GM19099 (cell line): ENCODE data around the gene USP17L20.
"Not testable (repeated sequence)": the region's sequence is repeated elsewhere in the genome, so short reads cannot be mapped to it uniquely, and the experiment has no call there.

Source experiments
- POLR2A ChIP-seq: IDR thresholded peaks from 3 replicates; pipeline ENCODE4 v1.6.1; 2011; ENCODE audit warnings: low read depth; ENCODE audit not compliant: insufficient read length; ENCODE audit errors: extremely low read depth

USP17L20 gene, protein sequence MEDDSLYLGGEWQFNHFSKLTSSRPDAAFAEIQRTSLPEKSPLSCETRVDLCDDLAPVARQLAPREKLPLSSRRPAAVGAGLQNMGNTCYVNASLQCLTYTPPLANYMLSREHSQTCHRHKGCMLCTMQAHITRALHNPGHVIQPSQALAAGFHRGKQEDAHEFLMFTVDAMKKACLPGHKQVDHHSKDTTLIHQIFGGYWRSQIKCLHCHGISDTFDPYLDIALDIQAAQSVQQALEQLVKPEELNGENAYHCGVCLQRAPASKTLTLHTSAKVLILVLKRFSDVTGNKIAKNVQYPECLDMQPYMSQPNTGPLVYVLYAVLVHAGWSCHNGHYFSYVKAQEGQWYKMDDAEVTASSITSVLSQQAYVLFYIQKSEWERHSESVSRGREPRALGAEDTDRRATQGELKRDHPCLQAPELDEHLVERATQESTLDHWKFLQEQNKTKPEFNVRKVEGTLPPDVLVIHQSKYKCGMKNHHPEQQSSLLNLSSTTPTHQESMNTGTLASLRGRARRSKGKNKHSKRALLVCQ

GRCh38 chr4:9257824-9258223 is at the start of gene USP17L20:
Gene USP17L20, plus strand, starts transcription at chr4:9258124. Its CDS starts 0 bp downstream, at chr4:9258124.
- not testable (repeated sequence) for TF ChIP-seq POLR2A

GRCh38 chr4:9210357-9210756 is 47.6 kb upstream of the USP17L20 start, which contains the start of gene USP17L10:
Gene USP17L10, plus strand, starts transcription at chr4:9210657. Its CDS starts 0 bp downstream, at chr4:9210657.
- TF ChIP-seq POLR2A: not testable (repeated sequence)

- TF ChIP-seq POLR2A: not testable (repeated sequence)
Measured at GRCh38 chr4:9215105-9215504, 42.8 kb upstream of the USP17L20 start, which contains the start of gene USP17L11. Gene USP17L11, plus strand, starts transcription at chr4:9215405. Its CDS starts 0 bp downstream, at chr4:9215405.

GRCh38 chr4:9219852-9220251 is 38.1 kb upstream of the USP17L20 start, which contains the start of gene USP17L12:
Gene USP17L12, plus strand, starts transcription at chr4:9220152. Its CDS starts 0 bp downstream, at chr4:9220152.
- TF ChIP-seq POLR2A: not testable (repeated sequence)

DNA sequence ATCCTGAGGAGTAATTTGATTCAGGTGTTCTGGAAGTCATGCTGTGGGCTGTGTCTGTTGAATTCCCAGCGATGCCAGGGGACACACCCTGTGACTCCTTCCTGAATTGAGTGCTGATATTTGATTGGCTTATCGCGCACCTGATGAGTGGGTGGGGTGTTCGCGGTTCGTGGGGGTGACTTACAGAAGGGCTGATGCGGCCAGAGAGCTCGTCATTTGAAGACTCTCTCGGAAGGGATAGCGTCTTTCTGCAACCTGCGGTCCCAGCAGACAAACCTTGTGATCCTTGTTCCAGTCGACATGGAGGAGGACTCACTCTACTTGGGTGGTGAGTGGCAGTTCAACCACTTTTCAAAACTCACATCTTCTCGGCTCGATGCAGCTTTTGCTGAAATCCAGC is 33.3 kb upstream of the USP17L20 start, which contains the start of gene USP17L13:
USP17L13 (plus strand) TSS at position 301 of the 400 bp plus-strand sequence; CDS start at position 301, 0 bp downstream.
- not testable (repeated sequence) for TF ChIP-seq POLR2A

DNA sequence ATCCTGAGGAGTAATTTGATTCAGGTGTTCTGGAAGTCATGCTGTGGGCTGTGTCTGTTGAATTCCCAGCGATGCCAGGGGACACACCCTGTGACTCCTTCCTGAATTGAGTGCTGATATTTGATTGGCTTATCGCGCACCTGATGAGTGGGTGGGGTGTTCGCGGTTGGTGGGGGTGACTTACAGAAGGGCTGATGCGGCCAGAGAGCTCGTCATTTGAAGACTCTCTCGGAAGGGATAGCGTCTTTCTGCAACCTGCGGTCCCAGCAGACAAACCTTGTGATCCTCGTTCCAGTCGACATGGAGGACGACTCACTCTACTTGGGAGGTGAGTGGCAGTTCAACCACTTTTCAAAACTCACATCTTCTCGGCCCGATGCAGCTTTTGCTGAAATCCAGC is 23.8 kb upstream of the USP17L20 start, which contains the start of gene USP17L15:
USP17L15 (plus strand) TSS at position 301 of the 400 bp plus-strand sequence; CDS start at position 301, 0 bp downstream.
- TF ChIP-seq POLR2A: not testable (repeated sequence)

- not testable (repeated sequence) for TF ChIP-seq POLR2A
Measured at GRCh38 chr4:9243579-9243978, 14.3 kb upstream of the USP17L20 start, which contains the start of gene USP17L17. Gene USP17L17, plus strand, starts transcription at chr4:9243879. Its CDS starts 0 bp downstream, at chr4:9243879.

DNA sequence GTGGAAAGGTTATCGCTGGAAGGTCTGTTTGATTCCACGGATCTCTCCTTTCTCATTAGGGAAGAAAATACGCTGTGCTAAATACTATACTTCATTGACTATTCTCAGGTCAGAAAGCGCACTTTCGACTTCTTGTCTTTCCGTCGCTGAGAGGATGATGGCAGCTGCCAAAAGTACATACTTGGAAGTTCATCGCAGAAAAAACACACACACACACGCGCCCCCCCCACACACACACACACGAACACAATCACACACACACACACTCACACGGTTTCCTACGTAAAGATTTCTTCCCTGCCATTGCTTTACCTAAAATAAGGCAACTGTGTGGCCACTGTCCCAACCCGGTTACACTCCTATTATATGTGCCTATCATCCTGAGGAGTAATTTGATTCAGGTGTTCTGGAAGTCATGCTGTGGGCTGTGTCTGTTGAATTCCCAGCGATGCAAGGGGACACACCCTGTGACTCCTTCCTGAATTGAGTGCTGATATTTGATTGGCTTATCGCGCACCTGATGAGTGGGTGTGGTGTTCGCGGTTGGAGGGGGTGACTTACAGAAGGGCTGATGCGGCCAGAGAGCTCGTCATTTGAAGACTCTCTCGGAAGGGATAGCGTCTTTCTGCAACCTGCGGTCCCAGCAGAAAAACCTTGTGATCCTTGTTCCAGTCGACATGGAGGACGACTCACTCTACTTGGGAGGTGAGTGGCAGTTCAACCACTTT is 9.8 kb upstream of the USP17L20 start, which contains the start of gene USP17L18:
USP17L18 (plus strand) TSS at position 678 of the 728 bp plus-strand sequence; CDS start at position 678, 0 bp downstream.
- TF ChIP-seq POLR2A: not testable (repeated sequence)

DNA sequence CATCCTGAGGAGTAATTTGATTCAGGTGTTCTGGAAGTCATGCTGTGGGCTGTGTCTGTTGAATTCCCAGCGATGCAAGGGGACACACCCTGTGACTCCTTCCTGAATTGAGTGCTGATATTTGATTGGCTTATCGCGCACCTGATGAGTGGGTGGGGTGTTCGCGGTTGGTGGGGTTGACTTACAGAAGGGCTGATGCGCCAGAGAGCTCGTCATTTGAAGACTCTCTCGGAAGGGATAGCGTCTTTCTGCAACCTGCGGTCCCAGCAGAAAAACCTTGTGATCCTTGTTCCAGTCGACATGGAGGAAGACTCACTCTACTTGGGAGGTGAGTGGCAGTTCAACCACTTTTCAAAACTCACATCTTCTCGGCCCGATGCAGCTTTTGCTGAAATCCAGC is 4.8 kb upstream of the USP17L20 start, which contains the start of gene USP17L19:
USP17L19 (plus strand) TSS at position 301 of the 400 bp plus-strand sequence; CDS start at position 301, 0 bp downstream.
- TF ChIP-seq POLR2A: not testable (repeated sequence)

GRCh38 chr4:9262572-9262971 is 4.6 kb downstream of the USP17L20 start, which contains the start of gene USP17L21:
Gene USP17L21, plus strand, starts transcription at chr4:9262872. Its CDS starts 0 bp downstream, at chr4:9262872.
- not testable (repeated sequence) for TF ChIP-seq POLR2A

DNA sequence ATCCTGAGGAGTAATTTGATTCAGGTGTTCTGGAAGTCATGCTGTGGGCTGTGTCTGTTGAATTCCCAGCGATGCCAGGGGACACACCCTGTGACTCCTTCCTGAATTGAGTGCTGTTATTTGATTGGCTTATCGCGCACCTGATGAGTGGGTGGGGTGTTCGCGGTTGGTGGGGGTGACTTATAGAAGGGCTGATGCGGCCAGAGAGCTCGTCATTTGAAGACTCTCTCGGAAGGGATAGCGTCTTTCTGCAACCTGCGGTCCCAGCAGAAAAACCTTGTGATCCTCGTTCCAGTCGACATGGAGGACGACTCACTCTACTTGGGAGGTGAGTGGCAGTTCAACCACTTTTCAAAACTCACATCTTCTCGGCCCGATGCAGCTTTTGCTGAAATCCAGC is 9.4 kb downstream of the USP17L20 start, which contains the start of gene USP17L22:
USP17L22 (plus strand) TSS at position 301 of the 400 bp plus-strand sequence; CDS start at position 301, 0 bp downstream.
- not testable (repeated sequence) for TF ChIP-seq POLR2A
